ENCODE results near the gene WDR83.

WDR83 gene

GRCh38 chr19:12715102-12715501 is 48.5 kb downstream of the WDR83 start:
- no peak for DNase-seq (ENCODE audit: low read depth in 2 of 2)
- no peak overlapping the region for H3K4me3 ChIP-seq (replicated peaks in 1 of 2; ENCODE audit: low read depth in 2 of 2, low read length in 2 of 2)
- TF ChIP-seq CTCF (IDR thresholded peaks at IDR 0.05; ENCODE audit: low read depth, low read length) = no peak

DNA sequence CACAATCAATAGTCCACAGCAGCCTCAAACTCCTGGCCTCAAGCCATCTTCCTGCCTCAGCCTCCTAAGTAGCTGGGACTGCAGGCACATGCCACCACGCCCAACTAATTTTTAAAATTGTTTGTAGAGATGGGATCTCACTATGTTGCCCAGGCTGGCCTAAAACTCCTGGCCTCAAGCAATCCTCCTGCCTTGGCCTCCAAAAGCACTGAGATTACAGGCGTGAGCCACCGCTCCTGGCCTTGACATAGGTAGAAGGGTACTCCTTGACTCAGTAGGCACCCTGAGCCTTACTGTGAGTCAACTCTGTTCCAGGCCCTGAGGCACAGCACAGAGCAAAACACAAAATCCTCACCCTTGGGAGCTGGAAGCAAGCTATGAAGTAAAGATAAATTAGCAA is 49.3 kb downstream of the WDR83 start:
- no peak for TF ChIP-seq CTCF (IDR thresholded peaks at IDR 0.05; ENCODE audit: low read depth, low read length)
- no peak for DNase-seq (ENCODE audit: low read depth in 2 of 2)
- no peak overlapping the region for H3K4me3 ChIP-seq (replicated peaks in 1 of 2; ENCODE audit: low read depth in 2 of 2, low read length in 2 of 2)

DNA sequence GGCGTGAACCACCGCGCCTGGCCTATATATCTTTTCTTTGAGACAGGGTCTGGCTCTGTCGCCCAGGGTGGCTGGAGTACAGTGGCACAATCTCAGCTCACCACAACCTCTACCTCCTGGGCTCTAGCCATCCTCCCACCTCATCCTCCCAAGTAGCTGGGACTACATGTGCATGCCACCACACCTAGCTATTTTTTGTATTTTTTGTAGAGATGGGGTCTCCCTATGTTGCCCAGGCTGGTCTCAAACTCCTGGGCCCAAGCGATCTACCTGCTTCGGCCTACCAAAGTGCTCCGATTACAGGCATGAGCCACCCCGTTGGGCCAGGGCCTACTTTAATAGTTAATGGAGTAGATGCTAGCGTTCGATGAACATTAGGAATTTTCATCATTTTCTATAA is 53.7 kb downstream of the WDR83 start:
- peak overlapping the region; percentile 69 to 78 for H3K4me3 ChIP-seq (replicated peaks in 1 of 2; ENCODE audit: low read depth in 2 of 2, low read length in 2 of 2)
- TF ChIP-seq CTCF (IDR thresholded peaks at IDR 0.05; ENCODE audit: low read depth, low read length) = no peak
- DNase-seq (ENCODE audit: low read depth in 2 of 2) = no peak

GRCh38 chr19:12720851-12721655 is 54.4 kb downstream of the WDR83 start:
- TF ChIP-seq CTCF (IDR thresholded peaks at IDR 0.05; ENCODE audit: low read depth, low read length) = no peak
- H3K4me3 ChIP-seq (replicated peaks in 1 of 2; ENCODE audit: low read depth in 2 of 2, low read length in 2 of 2) = peak overlapping the region; percentile 69 to 78
- DNase-seq (ENCODE audit: low read depth in 2 of 2) = peak; percentile 27 to 35

DNA sequence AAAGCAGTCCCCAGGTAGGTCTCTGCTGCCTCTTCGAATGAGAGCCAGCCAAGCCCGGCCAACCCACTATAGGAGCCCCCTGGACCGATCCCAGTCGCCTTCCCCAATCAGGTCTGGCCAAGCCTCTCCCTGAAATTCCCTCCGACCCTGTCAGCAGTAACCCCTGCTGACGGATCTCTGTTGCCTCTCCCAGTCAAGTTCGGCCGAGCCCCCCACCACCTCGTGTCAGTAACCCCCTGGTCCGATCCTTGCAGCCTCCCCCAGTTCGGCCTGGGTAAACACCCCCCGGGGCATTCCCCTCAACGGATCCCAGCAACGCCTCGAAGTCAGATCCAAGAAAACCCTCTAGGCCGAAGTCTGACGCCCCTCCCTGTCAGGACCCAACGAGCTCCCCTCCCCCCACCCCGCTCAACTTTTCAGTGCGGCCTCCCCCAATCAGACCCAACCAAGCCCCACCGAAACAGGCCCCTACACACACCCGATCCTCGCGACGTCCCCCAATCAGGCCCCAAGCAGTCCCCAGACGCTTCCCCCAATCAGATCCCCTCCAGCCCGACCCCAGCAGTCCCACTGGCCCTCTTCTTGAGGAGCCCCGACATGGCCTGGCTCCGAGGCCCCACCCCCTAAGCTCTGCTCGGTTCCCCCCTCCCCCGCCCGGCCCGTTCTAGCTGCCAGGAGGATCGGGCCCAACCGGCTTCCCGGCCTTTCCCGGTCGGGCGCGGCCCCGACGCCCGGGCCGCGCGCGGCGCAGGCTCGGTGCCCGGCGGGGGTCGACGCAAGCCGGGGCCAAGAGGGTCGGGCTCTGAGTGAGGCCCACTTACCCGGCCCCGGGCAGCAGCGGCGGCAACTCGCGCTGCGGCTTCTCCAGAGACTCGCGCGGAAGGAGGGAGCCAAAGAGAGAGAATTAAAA is 55.3 kb downstream of the WDR83 start:
- DNase-seq (ENCODE audit: low read depth in 2 of 2) = peak; percentile 65 to 90
- H3K4me3 ChIP-seq (replicated peaks in 1 of 2; ENCODE audit: low read depth in 2 of 2, low read length in 2 of 2) = peak overlapping the region; percentile 69 to 78

More for the DNA sequence above, 55.3 kb downstream of the WDR83 start:
- TF ChIP-seq CTCF (IDR thresholded peaks at IDR 0.05; ENCODE audit: low read depth, low read length) = no peak

Measured in cardiac fibroblast (primary cell).